ENCODE measurements around the gene BCL3. TPM values are rescaled to one million over a fixed set of nuclear protein-coding genes. Genes with fewer than 3 reads are reported as not detected.
"Not testable (repeated sequence)": the region's sequence is repeated elsewhere in the genome, so short reads cannot be mapped to it uniquely, and the experiment has no call there.

The BCL3 gene
- total RNA-seq, 1 donor, result 8.6 TPM

GRCh38 chr19:44767295-44768180 is 19.0 kb downstream of the BCL3 start:
- no peak for DNase-seq (ENCODE audit: low read depth)
- TF ChIP-seq CTCF (IDR thresholded peaks at IDR 0.05; ENCODE audit: insufficient read depth, low read depth, low read length), result no peak
- H3K4me3 ChIP-seq (ENCODE audit: low read depth, low read length), result no peak overlapping the region

- peak; percentile 96 for DNase-seq (ENCODE audit: low read depth)
- no peak overlapping the region for H3K4me3 ChIP-seq (ENCODE audit: low read depth, low read length)
- TF ChIP-seq CTCF (IDR thresholded peaks at IDR 0.05; ENCODE audit: insufficient read depth, low read depth, low read length), result peak; percentile 72
Observed at GRCh38 chr19:44770550-44771257, 22.2 kb downstream of the BCL3 start.

DNA sequence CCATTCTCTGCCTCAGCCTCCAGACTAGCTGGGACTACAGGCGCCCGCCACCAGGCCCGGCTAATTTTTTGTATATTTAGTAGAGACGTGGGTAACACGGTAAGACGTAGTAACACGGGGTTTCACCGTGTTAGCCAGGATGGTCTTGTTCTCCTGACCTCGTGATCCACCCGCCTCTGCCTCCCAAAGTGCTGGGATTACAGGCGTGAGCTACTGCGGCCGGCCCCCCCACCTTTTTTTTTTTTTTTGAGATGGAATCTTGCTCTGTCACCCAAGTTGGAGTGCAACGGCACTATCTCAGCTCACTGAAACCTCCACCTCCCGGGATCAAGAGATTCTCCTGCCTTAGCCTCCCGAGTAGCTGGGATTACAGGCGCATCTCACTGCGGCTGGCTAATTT is 23.6 kb downstream of the BCL3 start:
- not testable (repeated sequence) for H3K4me3 ChIP-seq (ENCODE audit: low read depth, low read length); DNase-seq (ENCODE audit: low read depth)

DNA sequence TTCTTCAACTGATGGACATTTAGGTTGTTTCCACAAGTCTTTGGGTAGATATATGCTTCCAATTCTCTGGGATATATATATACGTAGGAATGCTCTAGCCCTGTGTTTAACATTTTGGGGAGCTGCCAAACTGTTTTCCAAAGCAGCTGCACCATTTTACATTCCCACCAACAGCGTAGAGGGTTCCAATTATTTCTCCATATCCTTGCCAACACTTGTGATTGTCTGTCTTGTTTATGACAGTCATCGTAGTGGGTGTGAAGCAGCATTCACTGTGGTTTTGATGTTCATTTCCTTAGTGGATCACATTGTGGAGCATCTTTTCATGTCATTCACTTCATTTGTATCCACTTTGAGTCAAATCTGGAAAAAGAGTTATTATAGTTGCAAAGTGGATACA is 24.5 kb downstream of the BCL3 start:
- TF ChIP-seq CTCF (IDR thresholded peaks at IDR 0.05; ENCODE audit: insufficient read depth, low read depth, low read length), result no peak
- DNase-seq (ENCODE audit: low read depth), result no peak
- no peak overlapping the region for H3K4me3 ChIP-seq (ENCODE audit: low read depth, low read length)

- no peak overlapping the region for H3K4me3 ChIP-seq (ENCODE audit: low read depth, low read length)
- no peak for TF ChIP-seq CTCF (IDR thresholded peaks at IDR 0.05; ENCODE audit: insufficient read depth, low read depth, low read length)
- no peak for DNase-seq (ENCODE audit: low read depth)
Observed at GRCh38 chr19:44775676-44776240, 27.2 kb downstream of the BCL3 start.

- no peak for TF ChIP-seq CTCF (IDR thresholded peaks at IDR 0.05; ENCODE audit: insufficient read depth, low read depth, low read length)
- no peak for DNase-seq (ENCODE audit: low read depth)
- H3K4me3 ChIP-seq (ENCODE audit: low read depth, low read length), result no peak overlapping the region
Observed at GRCh38 chr19:44776402-44777096, 28.0 kb downstream of the BCL3 start.
